ENCODE measurements around the gene B4GALNT3.

- no peak for TF ChIP-seq CTCF (conservative IDR thresholded peaks at IDR 0.05 in 1 of 2, IDR thresholded peaks at IDR 0.05 in 1 of 2; ENCODE audit: low read depth in 1 of 2, low read length in 2 of 2)
- no peak for TF ChIP-seq EZH2 (IDR thresholded peaks at IDR 0.05; ENCODE audit: low read length, missing control alignments)
Observed at GRCh38 chr12:447141-447540, 12.6 kb upstream of the B4GALNT3 start.

Measured in fibroblast of lung (primary cell).